ENCODE data around the gene ENOPH1.
"Not testable (repeated sequence)": the region's sequence is repeated elsewhere in the genome, so short reads cannot be mapped to it uniquely, and the experiment has no call there.

The ENOPH1 gene

GRCh38 chr4:82473621-82474164, 43.3 kb downstream of the ENOPH1 start:
- DNase-seq = no peak

GRCh38 chr4:82475931-82476330, 45.5 kb downstream of the ENOPH1 start:
- DNase-seq = not testable (repeated sequence)

GRCh38 chr4:82477469-82477868, 47.1 kb downstream of the ENOPH1 start:
- not testable (repeated sequence) for DNase-seq

DNA sequence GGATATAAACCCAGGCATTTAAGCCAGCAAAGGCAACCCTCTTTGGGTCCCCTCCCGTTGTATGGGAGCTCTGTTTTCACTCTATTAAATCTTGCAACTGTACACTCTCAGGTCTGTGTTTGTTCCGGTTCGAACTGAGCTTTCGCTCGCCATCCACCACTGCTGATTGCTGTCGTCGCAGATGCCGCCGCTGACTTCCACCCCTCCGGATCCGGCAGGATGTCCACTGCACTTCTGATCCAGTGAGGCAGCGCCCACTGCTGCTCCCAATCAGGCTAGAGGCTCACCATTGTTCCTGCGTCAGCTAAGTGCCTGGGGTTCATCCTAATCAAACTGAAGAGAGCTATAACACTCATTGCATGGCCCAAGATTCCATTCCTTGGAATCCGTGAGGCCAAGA, 49.2 kb downstream of the ENOPH1 start:
- DNase-seq = no peak

DNA sequence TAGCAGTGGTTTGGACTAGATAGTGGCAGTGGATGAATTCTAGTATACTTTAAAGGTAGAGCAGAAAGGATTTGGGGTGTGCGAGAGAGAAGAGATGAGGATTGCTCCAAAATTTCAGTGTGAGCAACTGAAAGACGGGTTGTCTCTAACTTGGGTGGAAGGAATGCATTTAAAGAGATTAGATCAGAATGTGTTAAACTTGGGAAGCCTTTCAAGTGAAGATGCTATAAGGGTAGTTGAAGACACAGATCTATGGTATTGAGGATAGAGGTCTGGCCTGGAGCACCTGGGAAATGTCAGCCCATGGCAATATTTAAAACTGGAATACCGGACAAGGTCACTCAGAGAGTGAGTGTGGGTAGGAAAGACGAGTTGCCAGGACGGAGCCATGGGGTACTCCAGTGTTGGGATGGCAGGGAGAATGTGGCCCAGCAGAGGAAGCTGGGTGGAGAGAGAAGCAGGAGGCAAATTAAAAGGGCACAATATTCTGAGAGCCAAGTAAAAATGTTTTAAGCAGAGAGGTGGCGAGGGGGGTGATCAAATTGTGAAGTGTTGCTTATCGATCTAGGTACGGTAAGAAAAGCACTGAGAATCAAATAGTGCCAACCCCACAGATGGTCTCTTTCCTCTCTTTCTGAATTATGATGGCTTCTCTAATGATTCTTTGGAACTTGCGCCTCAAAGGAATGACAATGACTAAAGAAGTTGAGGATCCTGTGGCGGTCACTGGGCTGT, 50.5 kb downstream of the ENOPH1 start:
- DNase-seq = no peak

- DNase-seq = no peak
These were observed 51.1 kb downstream of the ENOPH1 start for GRCh38 chr4:82481506-82481840.

GRCh38 chr4:82482387-82482786, 52.0 kb downstream of the ENOPH1 start:
- DNase-seq = no peak

DNA sequence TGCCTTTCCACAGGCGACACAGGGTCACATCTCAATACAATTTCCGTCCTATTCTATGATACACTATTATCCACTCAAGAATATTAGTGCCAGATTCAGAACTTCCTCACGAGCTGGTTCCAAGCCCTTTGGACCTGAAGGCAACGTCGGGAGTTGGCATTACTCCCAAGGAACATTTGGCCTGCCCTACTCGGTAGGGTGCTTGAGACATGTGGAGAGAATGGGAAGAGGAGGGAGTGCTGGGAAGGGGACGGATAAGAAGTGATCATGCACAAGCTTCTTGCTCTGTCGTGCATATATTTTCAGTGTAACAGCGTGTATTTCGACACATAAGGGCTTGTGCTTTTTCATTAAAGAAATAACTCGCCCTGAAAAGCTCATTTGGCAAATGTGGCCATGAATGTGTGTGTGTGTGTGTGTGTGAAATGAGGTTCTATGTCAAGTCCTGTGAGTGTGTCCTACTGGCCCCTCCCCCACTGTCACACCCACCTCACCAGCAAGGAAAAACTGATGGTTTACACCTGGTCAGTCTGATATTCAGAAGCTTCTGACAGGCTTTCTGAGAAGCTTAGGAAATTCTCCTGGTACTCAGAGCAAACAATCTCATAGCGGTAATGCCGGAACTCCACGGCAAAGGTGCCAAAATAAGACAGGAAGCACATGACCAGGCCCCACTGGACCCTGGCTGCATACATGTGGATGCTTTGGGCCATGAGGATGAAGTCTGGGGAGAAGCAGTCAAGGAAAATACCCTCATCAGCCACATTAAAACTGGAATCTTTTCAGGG, 54.8 kb downstream of the ENOPH1 start:
- no peak for DNase-seq

GRCh38 chr4:82489076-82489475, 58.7 kb downstream of the ENOPH1 start:
- no peak for DNase-seq

GRCh38 chr4:82489987-82490386, 59.6 kb downstream of the ENOPH1 start:
- no peak for DNase-seq

DNA sequence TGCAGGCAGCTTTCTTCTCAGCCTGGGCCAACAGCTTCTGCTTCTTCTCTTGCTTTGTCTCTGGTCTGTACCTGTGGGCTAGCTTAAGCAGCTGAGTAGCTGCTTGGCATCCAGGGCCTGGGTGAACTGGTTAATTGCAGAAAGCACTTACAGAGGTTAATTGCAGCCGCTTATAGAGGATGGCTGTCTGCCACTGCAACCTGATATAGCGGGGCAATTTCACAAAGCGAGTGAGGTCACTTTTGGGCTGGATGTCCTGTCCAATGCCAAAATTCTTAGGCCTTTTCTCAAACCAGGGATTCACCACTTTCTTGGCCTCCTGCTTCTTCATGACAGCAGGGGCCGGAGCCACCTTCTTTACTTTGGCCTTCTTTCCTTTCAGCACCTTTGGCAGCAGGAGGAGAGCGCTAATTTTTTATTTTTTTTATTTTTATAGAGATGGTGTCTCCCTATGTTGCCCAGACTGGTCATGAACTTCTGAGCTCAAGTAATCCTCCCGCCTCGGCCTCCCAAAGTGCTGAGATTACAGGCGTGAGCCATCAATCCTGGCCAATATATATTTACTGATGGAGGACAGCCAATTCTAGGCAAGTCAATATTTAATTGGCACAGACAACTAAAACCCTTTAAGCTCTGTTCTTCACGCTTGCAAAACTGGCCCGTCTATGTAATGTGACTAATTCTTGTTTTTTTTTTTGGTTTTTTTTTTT, 61.0 kb downstream of the ENOPH1 start:
- no peak for DNase-seq

- DNase-seq = no peak
These were observed 63.5 kb downstream of the ENOPH1 start for GRCh38 chr4:82493721-82494425.

DNA sequence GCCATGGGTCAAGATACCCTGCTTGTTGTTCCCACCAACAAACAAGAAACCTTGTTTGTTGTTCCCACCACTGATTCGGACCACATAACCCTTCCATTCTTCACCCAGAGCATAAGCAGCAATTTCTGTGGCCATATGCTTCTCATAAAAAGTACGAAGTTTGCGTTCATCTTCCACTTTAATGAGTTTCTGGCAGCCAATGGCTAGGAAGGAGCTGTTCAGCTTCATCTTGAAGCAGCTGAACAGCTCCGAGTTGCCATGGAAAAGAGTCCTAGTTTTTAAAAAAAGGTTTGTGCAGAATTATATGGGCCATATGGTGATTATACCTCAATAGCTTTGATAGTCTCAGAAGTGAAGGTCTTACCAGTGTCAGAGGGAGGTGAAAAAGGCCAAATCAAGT, 65.3 kb downstream of the ENOPH1 start:
- DNase-seq = no peak

GRCh38 chr4:82496349-82496748, 66.0 kb downstream of the ENOPH1 start:
- no peak for DNase-seq

DNA sequence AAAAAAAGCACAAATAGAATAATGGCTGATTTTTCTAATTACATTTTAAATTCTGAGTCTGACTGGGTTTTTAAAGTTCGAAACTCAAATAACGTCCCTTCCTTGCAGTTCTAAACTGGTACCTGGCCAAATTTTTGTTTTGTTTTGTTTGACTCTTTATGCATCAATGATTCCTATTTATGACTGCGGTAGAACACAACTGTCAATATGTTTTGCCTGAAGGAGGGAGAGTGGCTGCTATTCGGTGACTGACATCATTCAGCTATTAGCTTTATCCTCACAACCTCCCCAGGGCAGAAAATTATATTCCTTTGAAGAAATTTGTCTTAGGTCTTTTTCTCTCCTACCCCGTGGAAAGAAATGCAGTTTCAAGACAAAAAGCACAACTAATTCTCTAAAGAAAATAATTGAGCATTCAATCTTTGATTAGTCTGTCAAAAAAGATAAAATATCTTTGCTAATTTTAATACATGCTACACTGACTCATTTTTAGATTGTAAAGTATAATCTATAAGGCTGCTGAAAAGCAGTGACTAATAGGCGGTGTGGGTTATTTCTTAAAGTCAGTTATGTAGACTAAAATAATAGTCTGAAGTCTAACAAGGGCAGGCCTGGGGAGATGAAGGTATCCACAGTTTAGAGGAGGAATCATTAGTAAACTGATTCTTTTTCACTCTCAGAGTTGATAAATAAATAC, 69.5 kb downstream of the ENOPH1 start:
- no peak for DNase-seq

GRCh38 chr4:82500435-82501153, 70.2 kb downstream of the ENOPH1 start:
- DNase-seq = no peak

DNA sequence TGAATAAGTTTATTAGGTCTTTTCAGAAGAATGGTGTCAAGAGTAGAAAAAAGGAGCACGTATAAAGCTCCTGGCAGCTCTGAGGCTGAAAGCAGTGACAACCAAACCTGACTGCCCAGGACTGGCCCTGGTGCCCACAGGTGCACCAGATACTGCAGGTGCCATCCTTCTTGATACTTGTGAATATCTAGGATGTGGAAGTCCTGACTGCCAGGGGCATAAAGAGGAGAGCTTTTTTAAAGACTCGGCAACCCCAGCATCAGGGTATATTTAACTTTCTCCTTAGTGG, 70.7 kb downstream of the ENOPH1 start:
- no peak for DNase-seq

- no peak for DNase-seq
These were observed 77.6 kb downstream of the ENOPH1 start for GRCh38 chr4:82508011-82508410.

GRCh38 chr4:82508806-82509428, 78.5 kb downstream of the ENOPH1 start:
- no peak for DNase-seq

DNA sequence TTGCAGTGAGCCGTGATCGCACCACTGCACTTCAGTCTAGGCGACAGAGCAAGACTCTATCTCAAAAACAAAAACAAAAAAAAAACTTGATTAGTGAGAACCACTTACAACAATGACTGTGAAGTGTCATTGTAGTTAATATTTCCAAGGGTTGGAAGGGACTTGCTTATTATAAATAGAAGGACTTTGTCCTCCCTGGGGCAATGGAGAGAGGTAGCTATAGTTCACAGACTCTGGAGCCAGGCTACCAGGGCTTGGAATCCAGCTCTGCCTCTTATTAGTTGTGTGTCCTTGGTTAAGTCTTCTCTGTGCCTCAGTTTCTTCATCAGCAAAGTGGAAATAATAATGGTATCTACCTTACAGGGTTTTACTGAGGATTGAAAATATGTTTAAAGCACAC, 79.8 kb downstream of the ENOPH1 start:
- no peak for DNase-seq

Measured in inflammatory macrophage treated with lipopolysaccharide for 1 hour (primary cell).